Chondrocyte (in vitro differentiated cells): ENCODE results near the gene CBLN1. TPM values are rescaled to one million over a fixed set of nuclear protein-coding genes. Genes with fewer than 3 reads are reported as not detected.

Experiments used
- DNase-seq: peaks from one replicate; pipeline ENCODE4 v3.0.0; 2021; ENCODE audit warnings: mixed read lengths, low spot score
- H3K27ac Mint-ChIP-seq: one replicate; pipeline ENCODE4 v1.8.0; 2021; ENCODE audit warnings: mild to moderate bottlenecking, moderate library complexity, mixed read lengths; ENCODE audit not compliant: unreplicated experiment
- H3K27me3 Mint-ChIP-seq: 2 replicates; pipeline ENCODE4 v1.8.0; 2021; ENCODE audit warnings: low read depth, mixed read lengths
- H3K36me3 Mint-ChIP-seq: 2 replicates; pipeline ENCODE4 v1.8.0; 2021; ENCODE audit warnings: low read depth, mixed read lengths
- H3K4me1 Mint-ChIP-seq: 2 replicates; pipeline ENCODE4 v1.8.0; 2021; ENCODE audit warnings: low read depth, mild to moderate bottlenecking, mixed read lengths
- H3K4me3 Mint-ChIP-seq: one replicate; pipeline ENCODE4 v1.8.0; 2021; ENCODE audit warnings: mild to moderate bottlenecking, moderate library complexity, mixed read lengths; ENCODE audit not compliant: unreplicated experiment
- H3K9me3 Mint-ChIP-seq: 2 replicates; pipeline ENCODE4 v1.8.0; 2021; ENCODE audit warnings: low read depth, mixed read lengths
- CTCF ChIP-seq: fragments of 200-600 bp; sonication (generic); IDR thresholded peaks from 2 replicates; pipeline ENCODE4 v1.5.0; 2021; ENCODE audit warnings: antibody characterized with exemption, mild to moderate bottlenecking, moderate library complexity
- total RNA-seq: library from RNA; stranded (reverse); gene quantifications from 3 replicates; pipeline ENCODE4 v1.2.1, GENCODE V29; 2021

The CBLN1 gene
- total RNA-seq, 1 donor from 2014 or later: not detected

GRCh38 chr16:49277766-49278566 lies 3.7 kb downstream of the CBLN1 start:
- no peak for DNase-seq
- H3K9me3 Mint-ChIP-seq: peaks cover 2% of the 10 kb centered on the region
- H3K4me1 Mint-ChIP-seq: peaks cover 13% of the 10 kb centered on the region
- H3K27ac Mint-ChIP-seq: no peak overlapping the region
- peaks cover 79% of the 10 kb centered on the region for H3K27me3 Mint-ChIP-seq
- no peak for TF ChIP-seq CTCF
- H3K4me3 Mint-ChIP-seq: peak overlapping the region; percentile 16
- H3K36me3 Mint-ChIP-seq: peaks cover 3% of the 10 kb centered on the region

GRCh38 chr16:49277386-49277742 lies 4.3 kb downstream of the CBLN1 start:
- Mint-ChIP-seq H3K36me3 (peaks cover 2% of the 10 kb centered on the region), H3K27ac (no peak overlapping the region), H3K9me3 (peaks cover 4% of the 10 kb centered on the region), H3K27me3 (peaks cover 76% of the 10 kb centered on the region), H3K4me1 (peaks cover 7% of the 10 kb centered on the region), H3K4me3 (no peak overlapping the region)
- no peak for TF ChIP-seq CTCF
- no peak for DNase-seq

GRCh38 chr16:49276646-49277385 lies 4.8 kb downstream of the CBLN1 start:
- peaks cover 2% of the 10 kb centered on the region for H3K36me3 Mint-ChIP-seq
- H3K4me1 Mint-ChIP-seq: peaks cover 7% of the 10 kb centered on the region
- H3K9me3 Mint-ChIP-seq: peaks cover 4% of the 10 kb centered on the region
- DNase-seq: no peak
- no peak overlapping the region for H3K27ac Mint-ChIP-seq
- TF ChIP-seq CTCF: no peak
- H3K27me3 Mint-ChIP-seq: peaks cover 76% of the 10 kb centered on the region
- H3K4me3 Mint-ChIP-seq: no peak overlapping the region

- peaks cover 4% of the 10 kb centered on the region for H3K9me3 Mint-ChIP-seq
- H3K27me3 Mint-ChIP-seq: peaks cover 73% of the 10 kb centered on the region
- H3K4me1 Mint-ChIP-seq: peaks cover 4% of the 10 kb centered on the region
- H3K36me3 Mint-ChIP-seq: peaks cover 2% of the 10 kb centered on the region
- H3K27ac Mint-ChIP-seq: no peak overlapping the region
- no peak for DNase-seq
- TF ChIP-seq CTCF: no peak
- H3K4me3 Mint-ChIP-seq: no peak overlapping the region
Measured at GRCh38 chr16:49275870-49276269, 5.8 kb downstream of the CBLN1 start.

GRCh38 chr16:49275050-49275730 lies 6.4 kb downstream of the CBLN1 start:
- H3K9me3 Mint-ChIP-seq: peaks cover 4% of the 10 kb centered on the region
- no peak for TF ChIP-seq CTCF
- peaks cover 2% of the 10 kb centered on the region for H3K4me1 Mint-ChIP-seq
- H3K4me3 Mint-ChIP-seq: no peak overlapping the region
- H3K27ac Mint-ChIP-seq: no peak overlapping the region
- DNase-seq: no peak
- H3K36me3 Mint-ChIP-seq: peaks cover 2% of the 10 kb centered on the region
- H3K27me3 Mint-ChIP-seq: peaks cover 71% of the 10 kb centered on the region
